Spleen (tissue), 7 donors: ENCODE measurements around the gene MOB2.

Experiments used
- POLR2A ChIP-seq, 3 donors: fragments of 450-650 bp; IDR thresholded peaks; one replicate each; pipeline ENCODE4 v1.5.1; 2017; ENCODE audit warnings: antibody characterized with exemption in 3 of 3, mild to moderate bottlenecking in 1 of 3
- TF ChIP-seq, protein P1 (sequence below), 11 experiments: fragments of 200-600 bp in 7 of 11; fragments of 450-650 bp in 4 of 11; sonication (generic) in 4 of 11; IDR thresholded peaks in 8 of 11; conservative IDR thresholded peaks in 3 of 11; 1 replicate in 7 of 11; 2 replicates in 4 of 11; pipeline versions ENCODE4 v1.4.0 to v1.8.0; 2016 to 2021; ENCODE audit warnings: antibody characterized with exemption in 11 of 11, inconsistent platforms in 4 of 11, mild to moderate bottlenecking in 1 of 11
- donor health status: DM: no; HTN: no; CAD: no; lungs with moderate emphysema.
- donor health status: DM: no; HTN: no; CAD: no.
- donor health status: DM: no; HTN: no; CAD: no.

DNA sequence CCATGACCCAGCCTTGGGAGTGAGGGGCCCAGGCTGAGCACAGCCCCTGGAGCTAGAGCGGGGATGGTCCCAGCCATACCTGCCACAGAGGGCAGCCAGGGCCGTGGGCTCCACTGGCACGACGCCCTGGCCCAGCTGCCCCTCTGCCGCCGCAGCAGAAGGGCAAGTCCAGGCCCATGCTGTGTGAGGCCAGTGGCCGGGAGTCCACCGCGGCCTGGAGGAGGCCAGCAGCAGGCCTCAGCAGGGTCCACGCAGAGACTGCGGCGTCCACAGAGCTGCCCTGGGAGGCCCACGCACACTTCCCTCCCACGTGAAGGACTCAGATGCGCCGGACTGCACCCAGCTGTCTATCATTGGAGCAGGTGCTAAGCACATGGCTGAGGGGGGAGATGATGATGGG lies 23.5 kb downstream of the MOB2 start:
- TF ChIP-seq, protein P1, sequence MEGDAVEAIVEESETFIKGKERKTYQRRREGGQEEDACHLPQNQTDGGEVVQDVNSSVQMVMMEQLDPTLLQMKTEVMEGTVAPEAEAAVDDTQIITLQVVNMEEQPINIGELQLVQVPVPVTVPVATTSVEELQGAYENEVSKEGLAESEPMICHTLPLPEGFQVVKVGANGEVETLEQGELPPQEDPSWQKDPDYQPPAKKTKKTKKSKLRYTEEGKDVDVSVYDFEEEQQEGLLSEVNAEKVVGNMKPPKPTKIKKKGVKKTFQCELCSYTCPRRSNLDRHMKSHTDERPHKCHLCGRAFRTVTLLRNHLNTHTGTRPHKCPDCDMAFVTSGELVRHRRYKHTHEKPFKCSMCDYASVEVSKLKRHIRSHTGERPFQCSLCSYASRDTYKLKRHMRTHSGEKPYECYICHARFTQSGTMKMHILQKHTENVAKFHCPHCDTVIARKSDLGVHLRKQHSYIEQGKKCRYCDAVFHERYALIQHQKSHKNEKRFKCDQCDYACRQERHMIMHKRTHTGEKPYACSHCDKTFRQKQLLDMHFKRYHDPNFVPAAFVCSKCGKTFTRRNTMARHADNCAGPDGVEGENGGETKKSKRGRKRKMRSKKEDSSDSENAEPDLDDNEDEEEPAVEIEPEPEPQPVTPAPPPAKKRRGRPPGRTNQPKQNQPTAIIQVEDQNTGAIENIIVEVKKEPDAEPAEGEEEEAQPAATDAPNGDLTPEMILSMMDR (IDR thresholded peaks at IDR 0.05 in 8 of 11, conservative IDR thresholded peaks at IDR 0.05 in 3 of 11) = no peak
- TF ChIP-seq POLR2A (IDR thresholded peaks at IDR 0.05) = no peak
